AG10803 (cell line): ENCODE measurements around the gene AP1M2.
"Not testable (repeated sequence)": the region's sequence is repeated elsewhere in the genome, so short reads cannot be mapped to it uniquely, and the experiment has no call there.

Source experiments
- DNase-seq: peaks from one replicate; pipeline ENCODE4 v3.0.0; 2010; ENCODE audit warnings: low read depth
- H3K4me3 ChIP-seq: 2 replicates; pipeline ENCODE4 v1.5.1; 2011; ENCODE audit warnings: mild to moderate bottlenecking, low read length, control low read depth
- TF ChIP-seq, protein P1 (sequence below): conservative IDR thresholded peaks from 2 replicates; pipeline ENCODE4 v1.5.1; 2011; ENCODE audit warnings: mild to moderate bottlenecking, low read length, control low read depth, inconsistent platforms

Gene AP1M2

DNA sequence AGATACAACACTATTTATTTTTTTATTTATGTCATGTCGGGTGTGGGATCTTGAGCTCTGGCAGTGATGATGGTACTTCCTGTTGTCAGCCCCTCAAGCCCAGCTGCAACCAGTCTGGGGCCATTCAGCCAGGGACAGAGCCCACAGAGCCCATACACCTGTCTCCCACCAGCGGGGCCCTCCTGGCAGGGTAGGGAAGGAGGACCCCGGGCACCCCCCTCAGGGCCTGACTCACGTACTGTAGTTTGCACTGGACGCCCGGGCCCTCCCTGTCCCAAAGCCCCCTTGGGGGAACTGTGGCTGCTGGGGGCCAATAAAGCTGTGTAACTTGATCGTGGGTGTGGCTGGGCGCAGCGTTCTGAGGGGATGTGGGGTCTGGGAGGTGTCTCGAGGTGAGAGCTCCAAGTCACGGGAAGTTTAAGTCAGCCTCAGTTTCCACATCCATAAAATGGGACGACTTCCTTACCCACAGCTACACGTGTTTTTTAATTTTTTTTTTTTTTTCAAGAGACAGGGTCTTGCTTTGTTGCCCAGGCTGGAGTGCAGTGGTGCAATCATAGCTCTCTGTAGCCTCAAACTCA, 33.9 kb downstream of the AP1M2 start:
- TF ChIP-seq, protein P1, sequence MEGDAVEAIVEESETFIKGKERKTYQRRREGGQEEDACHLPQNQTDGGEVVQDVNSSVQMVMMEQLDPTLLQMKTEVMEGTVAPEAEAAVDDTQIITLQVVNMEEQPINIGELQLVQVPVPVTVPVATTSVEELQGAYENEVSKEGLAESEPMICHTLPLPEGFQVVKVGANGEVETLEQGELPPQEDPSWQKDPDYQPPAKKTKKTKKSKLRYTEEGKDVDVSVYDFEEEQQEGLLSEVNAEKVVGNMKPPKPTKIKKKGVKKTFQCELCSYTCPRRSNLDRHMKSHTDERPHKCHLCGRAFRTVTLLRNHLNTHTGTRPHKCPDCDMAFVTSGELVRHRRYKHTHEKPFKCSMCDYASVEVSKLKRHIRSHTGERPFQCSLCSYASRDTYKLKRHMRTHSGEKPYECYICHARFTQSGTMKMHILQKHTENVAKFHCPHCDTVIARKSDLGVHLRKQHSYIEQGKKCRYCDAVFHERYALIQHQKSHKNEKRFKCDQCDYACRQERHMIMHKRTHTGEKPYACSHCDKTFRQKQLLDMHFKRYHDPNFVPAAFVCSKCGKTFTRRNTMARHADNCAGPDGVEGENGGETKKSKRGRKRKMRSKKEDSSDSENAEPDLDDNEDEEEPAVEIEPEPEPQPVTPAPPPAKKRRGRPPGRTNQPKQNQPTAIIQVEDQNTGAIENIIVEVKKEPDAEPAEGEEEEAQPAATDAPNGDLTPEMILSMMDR, result no peak
- no peak for DNase-seq
- no peak overlapping the region for H3K4me3 ChIP-seq

DNA sequence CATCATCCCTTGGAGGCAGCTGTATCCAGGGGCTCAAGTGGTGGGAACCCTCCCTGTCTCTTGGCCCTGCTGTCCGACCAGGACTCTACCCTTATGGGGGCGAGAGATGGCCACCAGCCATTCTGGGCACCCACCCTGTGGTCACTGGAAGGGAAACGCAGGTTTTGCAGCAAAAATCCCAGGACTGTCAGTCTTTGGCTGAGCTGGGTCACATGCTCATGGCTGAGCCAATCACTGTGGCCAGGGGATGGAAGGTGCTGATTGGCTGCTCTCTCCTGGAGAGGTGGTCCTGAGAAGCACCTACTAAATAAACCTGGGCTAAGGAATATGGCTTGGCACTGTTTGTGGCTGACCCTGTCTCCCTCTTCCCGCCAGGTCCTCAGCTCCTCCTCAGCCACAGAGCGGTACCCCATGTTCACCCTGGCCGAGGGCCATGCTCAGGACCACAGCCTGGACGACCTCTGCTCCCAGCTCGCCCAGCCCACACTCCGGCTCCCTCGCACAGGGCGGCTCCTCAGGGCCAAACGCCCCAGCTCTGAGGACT, 34.5 kb downstream of the AP1M2 start:
- TF ChIP-seq, protein P1, result no peak
- DNase-seq, result no peak
- no peak overlapping the region for H3K4me3 ChIP-seq

DNA sequence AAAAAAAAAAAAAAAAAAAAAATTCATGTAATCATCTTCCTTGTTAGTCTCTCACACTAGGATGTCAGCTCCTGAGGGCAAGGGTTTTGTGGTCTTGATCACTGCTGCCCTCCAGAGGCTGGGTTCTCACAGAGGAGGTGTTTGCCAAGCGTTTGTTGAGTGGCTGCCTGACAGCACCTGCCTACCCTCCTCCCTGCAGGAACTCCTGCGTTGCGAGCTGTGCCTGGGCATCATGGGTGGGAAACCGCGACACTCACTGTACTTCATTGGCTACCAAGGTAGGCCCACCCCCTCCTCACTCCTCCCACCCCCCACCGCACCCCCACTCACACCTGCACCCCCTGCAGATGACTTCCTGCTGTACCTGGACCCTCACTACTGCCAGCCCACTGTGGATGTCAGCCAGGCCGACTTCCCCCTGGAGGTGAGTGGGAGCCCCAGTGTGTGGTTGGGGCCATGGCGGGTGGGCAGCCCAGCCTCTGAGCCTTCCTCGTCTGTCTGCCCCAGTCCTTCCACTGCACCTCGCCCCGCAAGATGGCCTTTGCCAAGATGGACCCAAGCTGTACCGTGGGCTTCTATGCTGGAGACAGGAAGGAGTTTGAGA, 35.3 kb downstream of the AP1M2 start:
- TF ChIP-seq, protein P1, result peak; percentile 34
- peak; percentile 41 for DNase-seq
- no peak overlapping the region for H3K4me3 ChIP-seq

DNA sequence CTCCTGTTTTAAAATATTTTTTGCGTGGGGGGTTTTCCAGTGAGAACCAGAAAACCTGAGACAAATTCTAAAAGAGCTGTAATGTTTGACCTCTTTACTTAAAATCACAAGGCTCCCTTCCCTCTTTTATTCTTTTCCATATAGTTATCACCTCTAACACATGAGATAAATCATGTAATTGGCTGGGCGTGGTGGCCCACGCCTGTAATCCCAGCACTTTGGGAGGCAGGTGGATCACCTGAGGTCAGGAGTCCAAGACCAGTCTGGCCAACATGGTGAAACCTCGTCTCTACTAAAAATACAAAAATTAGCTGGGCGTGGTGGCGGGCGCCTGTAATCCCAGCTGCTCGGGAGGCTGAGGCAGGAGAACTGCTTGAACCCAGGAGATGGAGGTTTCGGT, 36.1 kb downstream of the AP1M2 start:
- not testable (repeated sequence) for DNase-seq, H3K4me3 ChIP-seq

DNA sequence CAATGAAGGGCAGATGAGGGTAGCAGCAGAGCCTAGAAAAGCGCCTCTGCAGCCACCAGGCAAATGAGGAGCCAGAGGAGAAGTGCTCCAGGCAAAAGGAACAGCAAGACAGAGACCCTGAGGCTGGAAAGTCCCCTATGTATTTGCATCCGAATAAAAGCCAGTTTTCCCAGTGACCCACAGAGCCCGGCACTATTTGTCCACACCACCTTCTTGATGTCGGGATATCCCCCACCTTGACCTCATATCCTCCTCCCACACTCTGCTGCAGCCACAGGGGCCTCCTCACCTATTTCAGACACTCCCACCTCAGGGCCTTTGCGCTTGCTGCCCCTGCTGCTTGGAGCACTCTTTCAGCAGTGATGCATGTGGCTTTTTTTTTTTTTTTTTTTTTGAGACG, 36.8 kb downstream of the AP1M2 start:
- H3K4me3 ChIP-seq, result no peak overlapping the region
- no peak for DNase-seq
- TF ChIP-seq, protein P1, result no peak

DNA sequence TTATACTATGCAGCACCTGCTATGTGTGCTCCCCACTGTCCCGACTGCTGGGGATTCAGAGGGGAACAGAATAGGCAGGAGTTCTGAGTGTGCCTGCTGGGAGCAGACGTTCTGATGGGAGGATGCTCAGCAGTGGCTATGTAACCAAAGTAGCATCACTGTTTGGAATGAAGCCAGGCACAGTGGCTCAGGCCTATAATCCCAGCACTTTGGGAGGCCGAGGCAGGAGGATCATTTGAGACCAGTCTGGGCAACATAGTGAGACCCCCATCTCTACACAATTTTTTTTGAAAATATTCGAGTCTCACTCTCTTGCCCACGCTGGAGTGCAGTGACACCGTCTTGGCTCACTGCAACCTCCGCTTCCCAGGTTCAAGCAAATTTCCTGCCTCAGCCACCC, 37.4 kb downstream of the AP1M2 start:
- H3K4me3 ChIP-seq, result no peak overlapping the region
- TF ChIP-seq, protein P1, result no peak
- no peak for DNase-seq

DNA sequence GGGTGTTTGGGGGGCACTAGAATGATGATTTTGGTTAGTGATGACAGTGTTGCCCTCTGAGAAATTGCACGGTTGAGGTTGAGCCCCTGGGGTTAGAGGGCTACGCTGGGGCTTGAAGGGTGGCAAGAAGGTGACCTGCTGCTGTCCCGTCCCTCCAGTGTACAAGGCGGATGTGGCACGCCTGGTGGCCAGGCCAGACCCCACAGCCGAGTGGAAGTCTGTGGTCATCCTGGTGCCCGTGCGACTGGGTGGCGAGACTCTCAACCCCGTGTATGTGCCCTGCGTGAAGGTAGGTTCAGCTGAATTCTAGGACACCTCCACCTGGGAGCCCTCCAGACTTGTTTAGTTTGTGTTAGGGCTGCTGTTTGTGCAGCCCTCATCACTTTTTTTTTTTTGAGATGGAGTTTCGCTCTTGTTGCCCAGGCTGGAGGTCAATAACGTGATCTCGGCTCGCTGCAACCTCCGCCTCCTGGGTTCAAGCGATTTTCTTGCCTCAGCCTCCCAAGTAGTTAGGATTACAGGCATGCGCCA, 38.3 kb downstream of the AP1M2 start:
- TF ChIP-seq, protein P1, result no peak
- DNase-seq, result no peak
- H3K4me3 ChIP-seq, result no peak overlapping the region
